Panc1 (cell line): ENCODE data around the gene RNF121.

Source experiments
- CTCF ChIP-seq: fragments of 450-650 bp; IDR thresholded peaks from 2 replicates; pipeline ENCODE4 v1.5.1; 2017; ENCODE audit warnings: mild to moderate bottlenecking
- POLR2AphosphoS5 ChIP-seq: IDR thresholded peaks from 2 replicates; pipeline ENCODE4 v1.6.1; 2012; ENCODE audit warnings: mild to moderate bottlenecking, low read depth, low read length, moderate library complexity
- REST ChIP-seq, 2 experiments: IDR thresholded peaks; 2 replicates each; pipeline ENCODE4 v1.6.1; 2011 to 2012; ENCODE audit warnings: low read depth in 2 of 2, control low read depth in 1 of 2, low read length in 1 of 2, mild to moderate bottlenecking in 1 of 2, moderate library complexity in 1 of 2; ENCODE audit not compliant: insufficient read depth in 1 of 2
- SIN3A ChIP-seq: IDR thresholded peaks from 2 replicates; pipeline ENCODE4 v1.6.1; 2012; ENCODE audit warnings: low read depth, mild to moderate bottlenecking, low read length, moderate library complexity, borderline replicate concordance; ENCODE audit not compliant: insufficient read depth
- TCF7L2 ChIP-seq: IDR thresholded peaks from 2 replicates; pipeline ENCODE4 v1.6.1; 2011; ENCODE audit warnings: mild to moderate bottlenecking, low read depth, low read length, inconsistent platforms

DNA sequence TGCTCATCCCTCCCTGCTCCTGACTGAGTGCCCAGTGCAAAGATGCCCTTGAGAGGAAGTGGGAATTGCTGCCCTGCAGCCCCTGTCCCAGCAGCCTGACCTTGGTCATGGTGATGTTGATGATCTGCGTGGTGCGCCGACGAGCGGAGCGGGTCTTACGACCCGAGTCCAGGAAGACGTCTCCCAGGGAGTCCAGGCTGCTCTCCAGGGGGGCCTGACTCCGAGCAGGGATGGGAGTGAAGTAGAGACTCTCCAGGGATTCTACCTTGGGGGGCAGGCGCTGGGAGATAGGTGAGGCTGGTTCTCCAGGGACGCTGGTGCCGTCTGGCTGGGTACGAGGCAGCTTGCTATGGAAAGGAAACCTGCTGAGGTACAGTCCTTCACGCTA, 78.2 kb downstream of the RNF121 start:
- TF ChIP-seq CTCF (no peak), REST (IDR thresholded peaks at IDR 0.05; ENCODE audit: insufficient read depth in 1 of 2, low read depth in 2 of 2, low read length in 1 of 2) (no peak), POLR2AphosphoS5 (no peak), TCF7L2 (no peak), SIN3A (no peak)
